Measurements from ENCODE around the gene C1GALT1C1. TPM values are rescaled to one million over a fixed set of nuclear protein-coding genes. Genes with fewer than 3 reads are reported as not detected.

Gene C1GALT1C1
- total and polyA plus RNA-seq, 2 experiments from 2014 or later = 16.3 to 18.8 TPM

DNA sequence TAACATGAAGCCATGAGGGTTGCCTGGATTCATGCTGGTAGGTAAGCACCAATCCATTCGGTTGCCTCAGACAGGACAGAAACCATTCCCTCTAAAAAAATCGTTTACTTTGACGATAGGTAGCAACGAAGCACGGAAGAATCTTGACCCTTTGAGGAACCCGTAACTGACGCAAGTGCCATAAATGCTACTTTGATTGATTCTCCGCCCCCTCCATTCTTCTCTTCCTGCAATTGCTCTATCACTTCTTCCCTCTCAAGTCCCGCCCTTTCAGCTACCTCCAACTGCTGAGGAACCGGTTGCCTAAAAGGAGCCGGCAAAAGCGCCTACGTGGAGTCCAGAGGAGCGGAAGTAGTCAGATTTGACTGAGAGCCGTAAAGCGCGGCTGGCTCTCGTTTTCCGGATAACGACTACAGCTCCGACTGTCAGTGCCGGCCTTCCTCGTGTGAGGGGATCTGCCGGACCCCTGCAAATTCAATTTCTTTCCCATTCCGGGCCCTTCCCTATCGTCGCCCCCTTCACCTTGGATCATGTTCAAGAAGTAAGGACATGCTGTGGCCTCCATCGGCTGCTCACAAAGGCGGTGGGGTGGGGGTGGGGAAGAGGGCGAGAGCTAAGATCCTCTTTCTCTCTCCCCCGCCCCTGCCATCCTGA lies 26.0 kb downstream of the C1GALT1C1 start, which contains the start of gene MCTS1:
MCTS1 (plus strand) TSS at position 395 of the 654 bp plus-strand sequence; CDS start at position 531, 136 bp downstream.
- no peaks in the 10 kb centered on the region for H3F3A ChIP-seq (replicated peaks; ENCODE audit: low read depth)
- H3K9me2 ChIP-seq (ENCODE audit: insufficient read depth) = no peaks in the 10 kb centered on the region
- Mint-ChIP-seq H3K9me3 (no peaks in the 10 kb centered on the region), H3K27ac (peak within 1 kb of the TSS; percentile 98), H3K4me3 (peak within 1 kb of the TSS; percentile 93), H3K4me1 (peaks cover 5% of the 10 kb centered on the region; the same call in 1 of the 3 replicates), H3K27me3 (ENCODE audit: insufficient read depth, low read depth, poor library complexity) (no peaks in the 10 kb centered on the region), H3K36me3 (ENCODE audit: low read depth) (no peaks in the 10 kb centered on the region)
- no peaks in the 10 kb centered on the region for H3K36me3 ChIP-seq (ENCODE audit: insufficient read depth)
- H3K4me1 ChIP-seq (ENCODE audit: insufficient read depth) = no peaks in the 10 kb centered on the region; the same call in 1 of the 2 replicates
- 0 out of 2 replicates have a peak, but pooled peaks have one; percentile 48 for TF ChIP-seq CREB1 (CRISPR knock-in tag; IDR thresholded peaks at IDR 0.05; ENCODE audit: low read depth)
- TF ChIP-seq POLR2AphosphoS5 (IDR thresholded peaks at IDR 0.05; ENCODE audit: low read depth) = peak; percentile 18; the same call in 1 of the 2 replicates
- TF ChIP-seq, protein P1, sequence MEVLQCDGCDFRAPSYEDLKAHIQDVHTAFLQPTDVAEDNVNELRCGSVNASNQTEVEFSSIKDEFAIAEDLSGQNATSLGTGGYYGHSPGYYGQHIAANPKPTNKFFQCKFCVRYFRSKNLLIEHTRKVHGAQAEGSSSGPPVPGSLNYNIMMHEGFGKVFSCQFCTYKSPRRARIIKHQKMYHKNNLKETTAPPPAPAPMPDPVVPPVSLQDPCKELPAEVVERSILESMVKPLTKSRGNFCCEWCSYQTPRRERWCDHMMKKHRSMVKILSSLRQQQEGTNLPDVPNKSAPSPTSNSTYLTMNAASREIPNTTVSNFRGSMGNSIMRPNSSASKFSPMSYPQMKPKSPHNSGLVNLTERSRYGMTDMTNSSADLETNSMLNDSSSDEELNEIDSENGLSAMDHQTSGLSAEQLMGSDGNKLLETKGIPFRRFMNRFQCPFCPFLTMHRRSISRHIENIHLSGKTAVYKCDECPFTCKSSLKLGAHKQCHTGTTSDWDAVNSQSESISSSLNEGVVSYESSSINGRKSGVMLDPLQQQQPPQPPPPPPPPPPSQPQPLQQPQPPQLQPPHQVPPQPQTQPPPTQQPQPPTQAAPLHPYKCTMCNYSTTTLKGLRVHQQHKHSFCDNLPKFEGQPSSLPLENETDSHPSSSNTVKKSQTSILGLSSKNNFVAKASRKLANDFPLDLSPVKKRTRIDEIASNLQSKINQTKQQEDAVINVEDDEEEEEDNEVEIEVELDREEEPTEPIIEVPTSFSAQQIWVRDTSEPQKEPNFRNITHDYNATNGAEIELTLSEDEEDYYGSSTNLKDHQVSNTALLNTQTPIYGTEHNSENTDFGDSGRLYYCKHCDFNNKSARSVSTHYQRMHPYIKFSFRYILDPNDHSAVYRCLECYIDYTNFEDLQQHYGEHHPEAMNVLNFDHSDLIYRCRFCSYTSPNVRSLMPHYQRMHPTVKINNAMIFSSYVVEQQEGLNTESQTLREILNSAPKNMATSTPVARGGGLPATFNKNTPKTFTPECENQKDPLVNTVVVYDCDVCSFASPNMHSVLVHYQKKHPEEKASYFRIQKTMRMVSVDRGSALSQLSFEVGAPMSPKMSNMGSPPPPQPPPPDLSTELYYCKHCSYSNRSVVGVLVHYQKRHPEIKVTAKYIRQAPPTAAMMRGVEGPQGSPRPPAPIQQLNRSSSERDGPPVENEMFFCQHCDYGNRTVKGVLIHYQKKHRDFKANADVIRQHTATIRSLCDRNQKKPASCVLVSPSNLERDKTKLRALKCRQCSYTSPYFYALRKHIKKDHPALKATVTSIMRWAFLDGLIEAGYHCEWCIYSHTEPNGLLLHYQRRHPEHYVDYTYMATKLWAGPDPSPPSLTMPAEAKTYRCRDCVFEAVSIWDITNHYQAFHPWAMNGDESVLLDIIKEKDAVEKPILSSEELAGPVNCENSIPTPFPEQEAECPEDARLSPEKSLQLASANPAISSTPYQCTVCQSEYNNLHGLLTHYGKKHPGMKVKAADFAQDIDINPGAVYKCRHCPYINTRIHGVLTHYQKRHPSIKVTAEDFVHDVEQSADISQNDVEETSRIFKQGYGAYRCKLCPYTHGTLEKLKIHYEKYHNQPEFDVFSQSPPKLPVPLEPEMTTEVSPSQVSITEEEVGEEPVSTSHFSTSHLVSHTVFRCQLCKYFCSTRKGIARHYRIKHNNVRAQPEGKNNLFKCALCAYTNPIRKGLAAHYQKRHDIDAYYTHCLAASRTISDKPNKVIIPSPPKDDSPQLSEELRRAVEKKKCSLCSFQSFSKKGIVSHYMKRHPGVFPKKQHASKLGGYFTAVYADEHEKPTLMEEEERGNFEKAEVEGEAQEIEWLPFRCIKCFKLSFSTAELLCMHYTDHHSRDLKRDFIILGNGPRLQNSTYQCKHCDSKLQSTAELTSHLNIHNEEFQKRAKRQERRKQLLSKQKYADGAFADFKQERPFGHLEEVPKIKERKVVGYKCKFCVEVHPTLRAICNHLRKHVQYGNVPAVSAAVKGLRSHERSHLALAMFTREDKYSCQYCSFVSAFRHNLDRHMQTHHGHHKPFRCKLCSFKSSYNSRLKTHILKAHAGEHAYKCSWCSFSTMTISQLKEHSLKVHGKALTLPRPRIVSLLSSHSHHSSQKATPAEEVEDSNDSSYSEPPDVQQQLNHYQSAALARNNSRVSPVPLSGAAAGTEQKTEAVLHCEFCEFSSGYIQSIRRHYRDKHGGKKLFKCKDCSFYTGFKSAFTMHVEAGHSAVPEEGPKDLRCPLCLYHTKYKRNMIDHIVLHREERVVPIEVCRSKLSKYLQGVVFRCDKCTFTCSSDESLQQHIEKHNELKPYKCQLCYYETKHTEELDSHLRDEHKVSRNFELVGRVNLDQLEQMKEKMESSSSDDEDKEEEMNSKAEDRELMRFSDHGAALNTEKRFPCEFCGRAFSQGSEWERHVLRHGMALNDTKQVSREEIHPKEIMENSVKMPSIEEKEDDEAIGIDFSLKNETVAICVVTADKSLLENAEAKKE (CRISPR knock-in tag; IDR thresholded peaks at IDR 0.05) = no peak
- peaks cover 19% of the 10 kb centered on the region for H3K79me2 ChIP-seq (replicated peaks; ENCODE audit: insufficient read depth)
- no peaks in the 10 kb centered on the region for H3K27me3 ChIP-seq (ENCODE audit: insufficient read depth)
- no peaks in the 10 kb centered on the region for H4K20me1 ChIP-seq (replicated peaks; ENCODE audit: insufficient read depth)
- no peak within 1 kb of the TSS for H2AFZ ChIP-seq
- peak within 1 kb of the TSS; percentile 79 for H3K4me3 ChIP-seq
- ATAC-seq (peak; percentile 98), DNase-seq (ENCODE audit: low spot score) (peak; percentile 92)
- H3K27ac ChIP-seq (ENCODE audit: low read depth) = peak within 1 kb of the TSS; percentile 77
- H3K4me2 ChIP-seq = peak within 1 kb of the TSS; percentile 89

DNA sequence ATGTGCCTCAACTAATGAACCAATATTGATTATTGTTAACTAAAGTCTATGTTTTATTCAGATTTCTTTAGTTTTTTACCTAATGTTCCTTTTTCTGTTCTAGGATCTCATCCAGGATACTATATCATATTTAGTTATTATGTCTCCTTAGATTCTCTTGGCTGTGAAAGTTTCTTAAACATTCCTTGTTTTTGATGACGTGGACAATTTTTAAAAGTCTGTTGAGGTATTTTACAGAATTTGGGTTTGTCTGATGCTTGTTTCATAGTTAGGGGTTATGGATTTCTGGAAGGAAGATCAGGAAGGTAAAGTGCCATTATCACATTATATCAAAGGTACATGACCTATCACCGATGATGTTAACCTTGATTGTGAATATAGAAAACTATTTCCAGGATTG lies 44.2 kb downstream of the C1GALT1C1 start:
- H3K4me1 Mint-ChIP-seq = no peaks in the 10 kb centered on the region
- H3K4me3 Mint-ChIP-seq = no peak overlapping the region
- no peaks in the 10 kb centered on the region for H3K9me3 Mint-ChIP-seq
- TF ChIP-seq, protein P2, sequence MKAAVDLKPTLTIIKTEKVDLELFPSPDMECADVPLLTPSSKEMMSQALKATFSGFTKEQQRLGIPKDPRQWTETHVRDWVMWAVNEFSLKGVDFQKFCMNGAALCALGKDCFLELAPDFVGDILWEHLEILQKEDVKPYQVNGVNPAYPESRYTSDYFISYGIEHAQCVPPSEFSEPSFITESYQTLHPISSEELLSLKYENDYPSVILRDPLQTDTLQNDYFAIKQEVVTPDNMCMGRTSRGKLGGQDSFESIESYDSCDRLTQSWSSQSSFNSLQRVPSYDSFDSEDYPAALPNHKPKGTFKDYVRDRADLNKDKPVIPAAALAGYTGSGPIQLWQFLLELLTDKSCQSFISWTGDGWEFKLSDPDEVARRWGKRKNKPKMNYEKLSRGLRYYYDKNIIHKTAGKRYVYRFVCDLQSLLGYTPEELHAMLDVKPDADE (IDR thresholded peaks at IDR 0.05) = no peak
- TF ChIP-seq POLR2AphosphoS5 (IDR thresholded peaks at IDR 0.05; ENCODE audit: low read depth) = no peak
- TF ChIP-seq, protein P3, sequence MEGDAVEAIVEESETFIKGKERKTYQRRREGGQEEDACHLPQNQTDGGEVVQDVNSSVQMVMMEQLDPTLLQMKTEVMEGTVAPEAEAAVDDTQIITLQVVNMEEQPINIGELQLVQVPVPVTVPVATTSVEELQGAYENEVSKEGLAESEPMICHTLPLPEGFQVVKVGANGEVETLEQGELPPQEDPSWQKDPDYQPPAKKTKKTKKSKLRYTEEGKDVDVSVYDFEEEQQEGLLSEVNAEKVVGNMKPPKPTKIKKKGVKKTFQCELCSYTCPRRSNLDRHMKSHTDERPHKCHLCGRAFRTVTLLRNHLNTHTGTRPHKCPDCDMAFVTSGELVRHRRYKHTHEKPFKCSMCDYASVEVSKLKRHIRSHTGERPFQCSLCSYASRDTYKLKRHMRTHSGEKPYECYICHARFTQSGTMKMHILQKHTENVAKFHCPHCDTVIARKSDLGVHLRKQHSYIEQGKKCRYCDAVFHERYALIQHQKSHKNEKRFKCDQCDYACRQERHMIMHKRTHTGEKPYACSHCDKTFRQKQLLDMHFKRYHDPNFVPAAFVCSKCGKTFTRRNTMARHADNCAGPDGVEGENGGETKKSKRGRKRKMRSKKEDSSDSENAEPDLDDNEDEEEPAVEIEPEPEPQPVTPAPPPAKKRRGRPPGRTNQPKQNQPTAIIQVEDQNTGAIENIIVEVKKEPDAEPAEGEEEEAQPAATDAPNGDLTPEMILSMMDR (conservative IDR thresholded peaks at IDR 0.05; ENCODE audit: low read depth in 2 of 2) = no peak
- TF ChIP-seq CREB1 (CRISPR knock-in tag; IDR thresholded peaks at IDR 0.05; ENCODE audit: low read depth) = no peak

More for the DNA sequence above, 44.2 kb downstream of the C1GALT1C1 start:
- Mint-ChIP-seq H3K27me3 (ENCODE audit: insufficient read depth, low read depth, poor library complexity) (peaks cover 3% of the 10 kb centered on the region), H3K27ac (no peak overlapping the region), H3K36me3 (ENCODE audit: low read depth) (no peaks in the 10 kb centered on the region)
- no peak for ATAC-seq
- H3K4me2 ChIP-seq = no peak overlapping the region
- no peak overlapping the region for H3K27ac ChIP-seq (ENCODE audit: low read depth)
- H4K20me1 ChIP-seq (replicated peaks; ENCODE audit: insufficient read depth) = no peaks in the 10 kb centered on the region
- H3K79me2 ChIP-seq (replicated peaks; ENCODE audit: insufficient read depth) = no peaks in the 10 kb centered on the region
- no peak overlapping the region for H2AFZ ChIP-seq
- no peak for DNase-seq (ENCODE audit: low spot score)
- no peak overlapping the region for H3K4me3 ChIP-seq
- no peaks in the 10 kb centered on the region for H3K36me3 ChIP-seq (ENCODE audit: insufficient read depth)
- H3F3A ChIP-seq (replicated peaks; ENCODE audit: low read depth) = no peaks in the 10 kb centered on the region
- H3K4me1 ChIP-seq (ENCODE audit: insufficient read depth) = no peaks in the 10 kb centered on the region
- no peaks in the 10 kb centered on the region for H3K9me2 ChIP-seq (ENCODE audit: insufficient read depth)
- H3K27me3 ChIP-seq (ENCODE audit: insufficient read depth) = no peaks in the 10 kb centered on the region

Data from GM23338 (cell line).